ENCODE data around the gene CAPN6. TPM values are rescaled to one million over a fixed set of nuclear protein-coding genes. Genes with fewer than 3 reads are reported as not detected.

The CAPN6 gene
- total RNA-seq, 1 experiment from 2014 or later, result 0.05 TPM

GRCh38 chrX:111260451-111260850 is 9.8 kb downstream of the CAPN6 start:
- Histone ChIP-seq H3K4me1 (replicated peaks) (peaks cover 2% of the 10 kb centered on the region), H3K36me3 (no peaks in the 10 kb centered on the region), H3K9me3 (replicated peaks) (no peaks in the 10 kb centered on the region), H3K27ac (no peak overlapping the region), H3K4me3 (no peak overlapping the region), H3K27me3 (replicated peaks) (no peaks in the 10 kb centered on the region)
- DNase-seq (ENCODE audit: low read depth in 1 of 2, low spot score in 2 of 2), result no peak

GRCh38 chrX:111259559-111259958 is 10.7 kb downstream of the CAPN6 start:
- Histone ChIP-seq H3K4me3 (no peak overlapping the region), H3K4me1 (replicated peaks) (peaks cover 9% of the 10 kb centered on the region), H3K27me3 (replicated peaks) (no peaks in the 10 kb centered on the region), H3K27ac (no peak overlapping the region), H3K9me3 (replicated peaks) (no peaks in the 10 kb centered on the region), H3K36me3 (no peaks in the 10 kb centered on the region)
- no peak for DNase-seq (ENCODE audit: low read depth in 1 of 2, low spot score in 2 of 2)

GRCh38 chrX:111257733-111258132 is 12.6 kb downstream of the CAPN6 start:
- Histone ChIP-seq H3K27me3 (replicated peaks) (no peaks in the 10 kb centered on the region), H3K9me3 (replicated peaks) (no peaks in the 10 kb centered on the region), H3K4me1 (replicated peaks) (peaks cover 9% of the 10 kb centered on the region), H3K4me3 (no peak overlapping the region), H3K36me3 (no peaks in the 10 kb centered on the region), H3K27ac (no peak overlapping the region)
- DNase-seq (ENCODE audit: low read depth in 1 of 2, low spot score in 2 of 2), result no peak

GRCh38 chrX:111254896-111255693 is 15.2 kb downstream of the CAPN6 start:
- peaks cover 9% of the 10 kb centered on the region for H3K4me1 ChIP-seq (replicated peaks)
- H3K36me3 ChIP-seq, result no peaks in the 10 kb centered on the region
- no peaks in the 10 kb centered on the region for H3K27me3 ChIP-seq (replicated peaks)
- H3K9me3 ChIP-seq (replicated peaks), result no peaks in the 10 kb centered on the region
- peak; percentile 28 to 34 for DNase-seq (ENCODE audit: low read depth in 1 of 2, low spot score in 2 of 2)
- peak overlapping the region; percentile 26; the same call in 1 of the 2 replicates for H3K27ac ChIP-seq
- no peak overlapping the region for H3K4me3 ChIP-seq

- Histone ChIP-seq H3K27ac (no peak overlapping the region), H3K4me3 (no peak overlapping the region), H3K9me3 (replicated peaks) (no peaks in the 10 kb centered on the region), H3K4me1 (replicated peaks) (no peaks in the 10 kb centered on the region), H3K36me3 (no peaks in the 10 kb centered on the region), H3K27me3 (replicated peaks) (no peaks in the 10 kb centered on the region)
- DNase-seq (ENCODE audit: low read depth in 1 of 2, low spot score in 2 of 2), result no peak
These were observed 26.0 kb downstream of the CAPN6 start for GRCh38 chrX:111244235-111244750.

- H3K36me3 ChIP-seq, result no peaks in the 10 kb centered on the region
- no peak for DNase-seq (ENCODE audit: low read depth in 1 of 2, low spot score in 2 of 2)
- no peak overlapping the region for H3K4me3 ChIP-seq
- H3K9me3 ChIP-seq (replicated peaks), result no peaks in the 10 kb centered on the region
- H3K27ac ChIP-seq, result no peak overlapping the region
- H3K4me1 ChIP-seq (replicated peaks), result no peaks in the 10 kb centered on the region
- no peaks in the 10 kb centered on the region for H3K27me3 ChIP-seq (replicated peaks)
These were observed 53.9 kb downstream of the CAPN6 start for GRCh38 chrX:111216293-111216801.

GRCh38 chrX:111207851-111208250 is 62.4 kb downstream of the CAPN6 start:
- no peak for DNase-seq (ENCODE audit: low read depth in 1 of 2, low spot score in 2 of 2)
- no peak overlapping the region for H3K27ac ChIP-seq

GRCh38 chrX:111200327-111200726 is 70.0 kb downstream of the CAPN6 start:
- no peak overlapping the region for H3K4me3 ChIP-seq
- no peaks in the 10 kb centered on the region for H3K4me1 ChIP-seq (replicated peaks)
- no peaks in the 10 kb centered on the region for H3K27me3 ChIP-seq (replicated peaks)
- no peaks in the 10 kb centered on the region for H3K9me3 ChIP-seq (replicated peaks)
- H3K36me3 ChIP-seq, result no peaks in the 10 kb centered on the region
- no peak for DNase-seq (ENCODE audit: low read depth in 1 of 2, low spot score in 2 of 2)
- no peak overlapping the region for H3K27ac ChIP-seq

More at GRCh38 chrX:111207851-111208250, 62.4 kb downstream of the CAPN6 start:
- no peaks in the 10 kb centered on the region for H3K27me3 ChIP-seq (replicated peaks)
- H3K4me1 ChIP-seq (replicated peaks), result no peaks in the 10 kb centered on the region
- no peaks in the 10 kb centered on the region for H3K9me3 ChIP-seq (replicated peaks)
- no peak overlapping the region for H3K4me3 ChIP-seq
- no peaks in the 10 kb centered on the region for H3K36me3 ChIP-seq

GRCh38 chrX:111199505-111199904 is 70.8 kb downstream of the CAPN6 start:
- Histone ChIP-seq H3K4me1 (replicated peaks) (no peaks in the 10 kb centered on the region), H3K4me3 (no peak overlapping the region), H3K36me3 (no peaks in the 10 kb centered on the region), H3K27me3 (replicated peaks) (no peaks in the 10 kb centered on the region), H3K9me3 (replicated peaks) (no peaks in the 10 kb centered on the region), H3K27ac (no peak overlapping the region)
- DNase-seq (ENCODE audit: low read depth in 1 of 2, low spot score in 2 of 2), result no peak

Other genes starting within 250 kb of the CAPN6 start
- 0.45 and 1.7 TPM in 2 replicates for gene PAK3, start 174.3 kb downstream of the CAPN6 start, total RNA-seq (2014; rRNA removed; shearing (Covaris generic))
- gene DCX, start 141.7 kb upstream of the CAPN6 start, total RNA-seq (2014; rRNA removed; shearing (Covaris generic)), result not detected in 2 replicates
- gene SERTM2, start 241.2 kb upstream of the CAPN6 start, total RNA-seq (2014; rRNA removed; shearing (Covaris generic)), result 0.05 TPM in 1 of 2 replicates, not detected in the other